Endothelial cell of umbilical vein (primary cell): ENCODE data around the gene KLHL25.

Experiments used
- CTCF ChIP-seq, 2 donors: IDR thresholded peaks; 1 replicate in 1 of 2; 2 replicates in 1 of 2; pipeline ENCODE4 v1.5.1; 2011; ENCODE audit warnings: low read length in 2 of 2, mild to moderate bottlenecking in 2 of 2, moderate library complexity in 2 of 2, control low read depth in 1 of 2, inconsistent platforms in 1 of 2, low read depth in 1 of 2; ENCODE audit not compliant: insufficient read depth in 1 of 2; ENCODE audit errors: extremely low read depth in 1 of 2
- MAX ChIP-seq: IDR thresholded peaks from 2 replicates; pipeline ENCODE4 v1.6.1; 2011; ENCODE audit not compliant: insufficient read depth, insufficient read length
- POLR2A ChIP-seq: IDR thresholded peaks from 2 replicates; pipeline ENCODE4 v1.6.1; 2012; ENCODE audit warnings: low read depth, mild to moderate bottlenecking, control low read depth, low read length

GRCh38 chr15:85755942-85756341, 38.8 kb downstream of the KLHL25 start:
- TF ChIP-seq CTCF (IDR thresholded peaks at IDR 0.05; ENCODE audit: extremely low read depth in 1 of 2, insufficient read depth in 1 of 2, low read depth in 1 of 2, low read length in 2 of 2) (no peak), POLR2A (no peak), MAX (no peak)
